ENCODE data around the gene DEFB132. TPM values are rescaled to one million over a fixed set of nuclear protein-coding genes. Genes with fewer than 3 reads are reported as not detected.
A peak's percentile ranks its signal among the peaks of the same experiment; 100 is the strongest.

Gene DEFB132
- total and polyA plus RNA-seq, 9 of the 15 experiments (the other 6 are each of a cell fraction or from before 2014, with no cell fraction given) = not detected

GRCh38 chr20:290084-290831 is 32.7 kb downstream of the DEFB132 start, which contains the start of gene C20orf96 (continued):
- TF ChIP-seq ZNF274 (IDR thresholded peaks at IDR 0.05; ENCODE audit: borderline replicate concordance, low read depth, low read length) = no peak
- TF ChIP-seq, protein P1, sequence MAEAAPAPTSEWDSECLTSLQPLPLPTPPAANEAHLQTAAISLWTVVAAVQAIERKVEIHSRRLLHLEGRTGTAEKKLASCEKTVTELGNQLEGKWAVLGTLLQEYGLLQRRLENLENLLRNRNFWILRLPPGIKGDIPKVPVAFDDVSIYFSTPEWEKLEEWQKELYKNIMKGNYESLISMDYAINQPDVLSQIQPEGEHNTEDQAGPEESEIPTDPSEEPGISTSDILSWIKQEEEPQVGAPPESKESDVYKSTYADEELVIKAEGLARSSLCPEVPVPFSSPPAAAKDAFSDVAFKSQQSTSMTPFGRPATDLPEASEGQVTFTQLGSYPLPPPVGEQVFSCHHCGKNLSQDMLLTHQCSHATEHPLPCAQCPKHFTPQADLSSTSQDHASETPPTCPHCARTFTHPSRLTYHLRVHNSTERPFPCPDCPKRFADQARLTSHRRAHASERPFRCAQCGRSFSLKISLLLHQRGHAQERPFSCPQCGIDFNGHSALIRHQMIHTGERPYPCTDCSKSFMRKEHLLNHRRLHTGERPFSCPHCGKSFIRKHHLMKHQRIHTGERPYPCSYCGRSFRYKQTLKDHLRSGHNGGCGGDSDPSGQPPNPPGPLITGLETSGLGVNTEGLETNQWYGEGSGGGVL (CRISPR knock-in tag; IDR thresholded peaks at IDR 0.05) = no peak
- no peak for TF ChIP-seq FOXJ2 (tag; IDR thresholded peaks at IDR 0.05)
- no peak for TF ChIP-seq ZNF41 (CRISPR knock-in tag; conservative IDR thresholded peaks at IDR 0.05)
- TF ChIP-seq ZNF324 (CRISPR knock-in tag; IDR thresholded peaks at IDR 0.05) = no peak
- no peak for TF ChIP-seq ARHGAP35 (IDR thresholded peaks at IDR 0.05; ENCODE audit: partially characterized antibody)
- TF ChIP-seq RAD21 (CRISPR knock-in tag; conservative IDR thresholded peaks at IDR 0.05 in 1 of 2, IDR thresholded peaks at IDR 0.05 in 1 of 2) = no peak
- no peak for TF ChIP-seq ZNF175 (CRISPR knock-in tag; IDR thresholded peaks at IDR 0.05; ENCODE audit: low read depth)
- TF ChIP-seq EGR1 (conservative IDR thresholded peaks at IDR 0.05) = peak; percentile 55
- no peak for TF ChIP-seq SAFB (IDR thresholded peaks at IDR 0.05; ENCODE audit: borderline replicate concordance, low read depth, low read length)
- TF ChIP-seq PATZ1 (CRISPR knock-in tag; IDR thresholded peaks at IDR 0.05; ENCODE audit: borderline replicate concordance) = no peak
- no peak for TF ChIP-seq CCAR2 (IDR thresholded peaks at IDR 0.05; ENCODE audit: low read depth, low read length)
- no peak for TF ChIP-seq RBM17 (IDR thresholded peaks at IDR 0.05; ENCODE audit: borderline replicate concordance, low read depth, low read length)
- TF ChIP-seq TRIM28 (IDR thresholded peaks at IDR 0.05) = no peak
- no peak for TF ChIP-seq HIVEP1 (CRISPR knock-in tag; IDR thresholded peaks at IDR 0.05)
- peak; percentile 59; the same call in 1 of the 2 replicates for TF ChIP-seq L3MBTL2 (IDR thresholded peaks at IDR 0.05)
- TF ChIP-seq, protein P2, sequence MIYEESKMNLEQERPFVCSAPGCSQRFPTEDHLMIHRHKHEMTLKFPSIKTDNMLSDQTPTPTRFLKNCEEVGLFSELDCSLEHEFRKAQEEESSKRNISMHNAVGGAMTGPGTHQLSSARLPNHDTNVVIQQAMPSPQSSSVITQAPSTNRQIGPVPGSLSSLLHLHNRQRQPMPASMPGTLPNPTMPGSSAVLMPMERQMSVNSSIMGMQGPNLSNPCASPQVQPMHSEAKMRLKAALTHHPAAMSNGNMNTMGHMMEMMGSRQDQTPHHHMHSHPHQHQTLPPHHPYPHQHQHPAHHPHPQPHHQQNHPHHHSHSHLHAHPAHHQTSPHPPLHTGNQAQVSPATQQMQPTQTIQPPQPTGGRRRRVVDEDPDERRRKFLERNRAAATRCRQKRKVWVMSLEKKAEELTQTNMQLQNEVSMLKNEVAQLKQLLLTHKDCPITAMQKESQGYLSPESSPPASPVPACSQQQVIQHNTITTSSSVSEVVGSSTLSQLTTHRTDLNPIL (CRISPR knock-in tag; IDR thresholded peaks at IDR 0.05) = no peak
- TF ChIP-seq ZNF239 (CRISPR knock-in tag; IDR thresholded peaks at IDR 0.05) = no peak
- no peak for TF ChIP-seq ZMIZ1 (IDR thresholded peaks at IDR 0.05; ENCODE audit: low read depth in 2 of 2, low read length in 2 of 2)
- no peak for TF ChIP-seq ILF3 (IDR thresholded peaks at IDR 0.05; ENCODE audit: borderline replicate concordance)
